MM.1S (cell line): Measurements from ENCODE around the gene NONO.

Source experiments
- DNase-seq: peaks from one replicate; pipeline ENCODE4 v3.0.0-alpha.2; 2015
- H2AFZ ChIP-seq: fragments of 300-600 bp; sonication (generic); 2 replicates; pipeline ENCODE4 v1.6.0; 2016; ENCODE audit warnings: antibody characterized with exemption, low read length
- H3F3A ChIP-seq: fragments of 300-600 bp; sonication (generic); 2 replicates; pipeline ENCODE4 v1.6.1; 2016; ENCODE audit warnings: mild to moderate bottlenecking, antibody characterized with exemption, low read length, moderate library complexity, mixed read lengths; ENCODE audit not compliant: insufficient read depth
- H3K27ac ChIP-seq: fragments of 300-600 bp; sonication (generic); 2 replicates; pipeline ENCODE4 v1.5.1; 2016; ENCODE audit warnings: mild to moderate bottlenecking, low read length
- H3K27me3 ChIP-seq: fragments of 300-600 bp; sonication (generic); replicated peaks from 2 replicates; pipeline ENCODE4 v1.6.0; 2016; ENCODE audit warnings: low read length; ENCODE audit not compliant: insufficient read depth
- H3K36me3 ChIP-seq: fragments of 300-600 bp; sonication (generic); replicated peaks from 2 replicates; pipeline ENCODE4 v1.6.1; 2016; ENCODE audit warnings: mild to moderate bottlenecking, low read length, mixed read lengths; ENCODE audit not compliant: insufficient read depth
- H3K4me1 ChIP-seq: fragments of 300-600 bp; sonication (generic); 2 replicates; pipeline ENCODE4 v1.6.1; 2016; ENCODE audit warnings: low read length, mixed read lengths
- H3K4me2 ChIP-seq: fragments of 300-600 bp; sonication (generic); 2 replicates; pipeline ENCODE4 v1.6.0; 2016; ENCODE audit warnings: low read depth, low read length
- H3K4me3 ChIP-seq: fragments of 300-600 bp; sonication (generic); 2 replicates; pipeline ENCODE4 v1.5.1; 2016; ENCODE audit warnings: low read length, mixed read lengths
- H3K79me2 ChIP-seq: fragments of 300-600 bp; sonication (generic); 2 replicates; pipeline ENCODE4 v1.6.1; 2016; ENCODE audit warnings: mixed run types, low read length, mixed read lengths
- H3K9ac ChIP-seq: fragments of 300-600 bp; sonication (generic); 2 replicates; pipeline ENCODE4 v1.6.1; 2016; ENCODE audit warnings: low read length, mixed read lengths
- H3K9me2 ChIP-seq: fragments of 300-600 bp; sonication (generic); replicated peaks from 2 replicates; pipeline ENCODE4 v1.6.1; 2016; ENCODE audit warnings: mild to moderate bottlenecking, low read length, mixed read lengths; ENCODE audit not compliant: insufficient read depth
- H3K9me3 ChIP-seq: fragments of 300-600 bp; sonication (generic); replicated peaks from 2 replicates; pipeline ENCODE4 v1.6.1; 2016; ENCODE audit warnings: mild to moderate bottlenecking, low read length, mixed read lengths; ENCODE audit not compliant: insufficient read depth
- H4K20me1 ChIP-seq: fragments of 300-600 bp; sonication (generic); 2 replicates; pipeline ENCODE4 v1.6.1; 2016; ENCODE audit warnings: mild to moderate bottlenecking, low read length, moderate library complexity, mixed read lengths; ENCODE audit not compliant: insufficient read depth
- CTCF ChIP-seq: fragments of 300-600 bp; sonication (generic); IDR thresholded peaks from 2 replicates; pipeline ENCODE4 v1.5.1; 2016; ENCODE audit warnings: antibody characterized with exemption, low read length, mixed read lengths
- EZH2 ChIP-seq: fragments of 300-600 bp; sonication (generic); optimal IDR thresholded peaks from 2 replicates; pipeline ENCODE3; 2017; ENCODE audit warnings: low read depth, mild to moderate bottlenecking, antibody characterized with exemption, low read length, mixed read lengths
- EZH2phosphoT487 ChIP-seq: fragments of 300-600 bp; sonication (generic); IDR thresholded peaks from 2 replicates; pipeline ENCODE4 v1.6.1; 2018; ENCODE audit warnings: antibody characterized with exemption, low read length

NONO gene

DNA sequence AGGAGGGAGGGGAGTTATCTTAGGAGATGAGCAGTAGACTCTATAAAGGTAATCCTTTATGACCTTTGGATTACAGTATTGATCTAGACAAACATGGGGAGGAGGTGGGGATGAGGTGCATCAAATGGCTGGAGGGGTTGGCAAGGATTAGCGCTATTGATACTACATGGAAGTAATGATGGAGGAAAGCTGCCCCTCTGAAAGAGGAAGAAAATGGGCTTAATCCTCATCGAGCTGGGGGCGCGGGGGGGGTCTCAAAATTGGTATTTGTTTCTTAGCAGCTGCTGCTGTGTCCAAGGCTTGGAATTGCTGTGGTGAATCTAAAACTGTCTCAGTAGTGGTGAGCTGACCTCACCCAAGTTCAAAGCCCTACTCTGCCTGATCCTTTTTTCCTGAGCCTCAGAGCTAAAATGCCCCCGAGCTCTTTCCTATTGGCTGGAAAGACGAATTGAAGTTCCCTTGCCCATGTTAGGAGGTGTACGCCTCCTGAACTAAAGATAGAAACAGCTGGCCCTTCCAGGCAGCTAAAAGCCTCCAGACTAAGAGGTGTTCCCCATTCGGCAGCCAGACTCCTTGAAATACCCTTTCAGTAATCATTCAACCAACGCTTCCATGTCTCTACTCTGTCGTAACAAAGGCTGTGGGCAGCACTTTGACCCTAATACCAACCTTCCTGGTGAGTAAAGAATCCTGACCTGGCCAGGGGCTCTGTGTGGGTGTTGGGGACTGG lies 17.9 kb downstream of the NONO start, which contains the start of gene ITGB1BP2:
Gene ITGB1BP2 (plus strand): TSS at position 556 of the 730 bp plus-strand sequence. CDS start 57 bp downstream, at position 613.
- H3K9ac ChIP-seq: no peak within 1 kb of the TSS
- TF ChIP-seq EZH2: no peak
- TF ChIP-seq EZH2phosphoT487: no peak
- no peak for TF ChIP-seq CTCF
- no peak for DNase-seq
- H3K4me1 ChIP-seq: no peaks in the 10 kb centered on the region
- no peak within 1 kb of the TSS for H3K27ac ChIP-seq
- H4K20me1 ChIP-seq: no peaks in the 10 kb centered on the region
- H3F3A ChIP-seq: peaks cover 4% of the 10 kb centered on the region; the same call in 1 of the 2 replicates
- no peaks in the 10 kb centered on the region for H3K27me3 ChIP-seq
- no peaks in the 10 kb centered on the region for H3K9me2 ChIP-seq
- no peak within 1 kb of the TSS for H3K4me2 ChIP-seq
- no peak within 1 kb of the TSS for H2AFZ ChIP-seq
- H3K9me3 ChIP-seq: no peaks in the 10 kb centered on the region
- no peaks in the 10 kb centered on the region for H3K79me2 ChIP-seq
- H3K4me3 ChIP-seq: no peak within 1 kb of the TSS
- 0 out of 2 replicates have a peak, but pooled peaks cover 6% of the 10 kb centered on the region for H3K36me3 ChIP-seq

- DNase-seq: no peak
- Histone ChIP-seq H3K36me3 (0 out of 2 replicates have a peak, but pooled peaks cover 3% of the 10 kb centered on the region), H3K9ac (no peak overlapping the region), H3K79me2 (no peaks in the 10 kb centered on the region), H3K27me3 (no peaks in the 10 kb centered on the region), H3K9me3 (no peaks in the 10 kb centered on the region), H3K27ac (no peak overlapping the region), H3K4me1 (no peaks in the 10 kb centered on the region), H2AFZ (no peak overlapping the region), H3K4me2 (no peak overlapping the region), H3K4me3 (no peak overlapping the region), H3K9me2 (no peaks in the 10 kb centered on the region), H3F3A (peaks cover 4% of the 10 kb centered on the region; the same call in 1 of the 2 replicates), H4K20me1 (no peaks in the 10 kb centered on the region)
- TF ChIP-seq EZH2 (no peak), EZH2phosphoT487 (no peak), CTCF (no peak)
Measured at GRCh38 chrX:71302461-71303213, 19.2 kb downstream of the NONO start.

DNA sequence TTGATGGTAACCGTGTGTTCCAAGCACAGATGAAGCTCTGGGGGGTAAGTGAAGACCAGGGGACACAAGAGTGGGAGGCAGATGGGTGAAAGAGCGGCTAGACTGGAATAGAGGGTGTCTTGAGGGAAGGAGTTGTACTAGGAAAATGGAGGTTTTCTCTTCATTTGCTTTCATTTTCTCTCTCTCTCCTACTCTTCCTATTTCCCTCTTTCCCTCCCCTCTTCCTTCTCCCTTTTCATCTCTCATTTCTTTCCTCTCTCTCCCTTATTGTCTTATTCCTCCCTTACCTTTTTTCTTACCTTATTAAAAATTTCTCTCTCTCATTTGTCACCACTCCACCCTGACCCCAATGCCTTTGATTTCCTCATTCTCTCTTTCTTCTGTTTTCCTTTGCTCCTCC lies 21.1 kb downstream of the NONO start:
- no peaks in the 10 kb centered on the region for H3K4me1 ChIP-seq
- H3K9ac ChIP-seq: no peak overlapping the region
- no peak overlapping the region for H2AFZ ChIP-seq
- no peaks in the 10 kb centered on the region for H3K27me3 ChIP-seq
- TF ChIP-seq EZH2phosphoT487: no peak
- TF ChIP-seq EZH2: no peak
- TF ChIP-seq CTCF: no peak
- H3K27ac ChIP-seq: no peak overlapping the region
- no peaks in the 10 kb centered on the region for H3K9me2 ChIP-seq
- H4K20me1 ChIP-seq: no peaks in the 10 kb centered on the region
- H3F3A ChIP-seq: peaks cover 4% of the 10 kb centered on the region; the same call in 1 of the 2 replicates
- DNase-seq: no peak
- H3K36me3 ChIP-seq: no peaks in the 10 kb centered on the region
- H3K4me3 ChIP-seq: no peak overlapping the region
- no peak overlapping the region for H3K4me2 ChIP-seq
- H3K79me2 ChIP-seq: no peaks in the 10 kb centered on the region
- no peaks in the 10 kb centered on the region for H3K9me3 ChIP-seq
